Stimulated activated CD8-positive, alpha-beta memory T cell treated with anti-CD3 and anti-CD28 coated beads, Interleukin-4, amount 100 ng/mL, for 24 hours (primary cell): ENCODE measurements around the gene RABGAP1L.
"Not testable (repeated sequence)": the region's sequence is repeated elsewhere in the genome, so short reads cannot be mapped to it uniquely, and the experiment has no call there.

ENCODE experiments used
- DNase-seq: peaks from one replicate; pipeline ENCODE4 v3.0.0-alpha.2; 2020; ENCODE audit warnings: low read depth

RABGAP1L gene

GRCh38 chr1:174153085-174153824 lies 6.1 kb upstream of the RABGAP1L start:
- DNase-seq, result no peak

- DNase-seq, result no peak
Observed at GRCh38 chr1:174153825-174154107, 5.6 kb upstream of the RABGAP1L start.

- no peak for DNase-seq
Observed at GRCh38 chr1:174156437-174156836, 2.9 kb upstream of the RABGAP1L start.

- no peak for DNase-seq
Observed at GRCh38 chr1:174157157-174157806, 2.0 kb upstream of the RABGAP1L start.

GRCh38 chr1:174158767-174159251 lies 511 bp upstream of the RABGAP1L start:
- no peak for DNase-seq

GRCh38 chr1:174160109-174160473 lies 771 bp downstream of the RABGAP1L start:
- no peak for DNase-seq

GRCh38 chr1:174160603-174161002 lies 1.3 kb downstream of the RABGAP1L start:
- no peak for DNase-seq

- DNase-seq, result no peak
Observed at GRCh38 chr1:174161813-174162212, 2.5 kb downstream of the RABGAP1L start.

GRCh38 chr1:174164826-174165225 lies 5.5 kb downstream of the RABGAP1L start:
- DNase-seq, result no peak

GRCh38 chr1:174165471-174166137 lies 6.3 kb downstream of the RABGAP1L start:
- no peak for DNase-seq

GRCh38 chr1:174166530-174167264 lies 7.4 kb downstream of the RABGAP1L start:
- DNase-seq, result no peak

GRCh38 chr1:174167265-174167803 lies 8.0 kb downstream of the RABGAP1L start:
- DNase-seq, result no peak

- no peak for DNase-seq
Observed at GRCh38 chr1:174169342-174169741, 10.0 kb downstream of the RABGAP1L start.

- no peak for DNase-seq
Observed at GRCh38 chr1:174171073-174171472, 11.8 kb downstream of the RABGAP1L start.

- no peak for DNase-seq
Observed at GRCh38 chr1:174174461-174175329, 15.4 kb downstream of the RABGAP1L start.

GRCh38 chr1:174178459-174178858 lies 19.1 kb downstream of the RABGAP1L start:
- not testable (repeated sequence) for DNase-seq

GRCh38 chr1:174189428-174190062 lies 30.2 kb downstream of the RABGAP1L start:
- DNase-seq, result no peak

GRCh38 chr1:174190691-174191199 lies 31.4 kb downstream of the RABGAP1L start:
- no peak for DNase-seq

GRCh38 chr1:174191349-174191862 lies 32.1 kb downstream of the RABGAP1L start:
- DNase-seq, result no peak

- no peak for DNase-seq
Observed at GRCh38 chr1:174194461-174194860, 35.1 kb downstream of the RABGAP1L start.
